Measurements from ENCODE around the gene ACAP3.

The ACAP3 gene

DNA sequence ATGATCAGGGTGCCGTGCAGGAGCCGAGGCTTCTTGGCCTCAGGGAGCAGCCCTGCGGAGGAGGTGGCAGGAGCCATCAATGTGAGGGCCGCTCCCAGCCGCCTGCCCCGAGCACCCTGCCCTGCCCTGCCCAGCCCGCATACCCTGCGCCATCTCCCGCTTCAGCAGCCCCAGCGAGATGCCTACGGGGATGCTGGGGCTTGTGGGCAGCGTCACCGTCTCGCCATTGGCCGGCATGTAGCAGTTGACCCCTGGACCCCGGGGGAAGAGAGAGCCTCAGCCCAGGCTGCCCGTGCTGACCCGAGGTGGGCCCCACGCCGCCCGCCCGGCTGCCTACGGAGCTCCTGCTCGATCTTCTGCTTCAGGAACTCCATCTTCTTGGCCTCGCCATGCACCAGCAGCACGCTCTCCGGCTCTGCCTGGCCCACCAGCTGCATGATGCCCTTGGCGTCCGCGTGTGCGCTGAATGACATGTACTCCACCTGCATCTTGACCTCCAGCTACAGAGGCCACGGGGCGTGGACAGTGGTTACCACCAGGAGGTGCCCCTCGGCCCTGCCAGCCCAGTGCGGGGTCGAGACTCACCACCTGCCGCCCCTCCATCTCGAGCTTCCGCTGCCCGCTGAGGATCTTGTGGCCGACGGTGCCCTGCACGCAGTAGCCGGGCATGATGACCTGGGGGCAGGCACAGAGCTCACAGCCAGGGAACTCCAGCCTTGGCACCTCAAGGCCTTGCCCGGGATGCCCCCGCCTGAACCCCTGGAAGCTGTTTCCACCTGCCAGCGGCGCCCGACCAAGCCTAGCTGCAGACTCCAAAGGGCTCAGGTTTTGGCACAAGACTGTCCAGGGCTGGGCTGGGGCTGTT is 5.0 kb upstream of the ACAP3 start:
- TF ChIP-seq TCF4 (CRISPR knock-in tag; IDR thresholded peaks at IDR 0.05; ENCODE audit: borderline replicate concordance): no peak
- no peak for TF ChIP-seq ARNTL (CRISPR knock-in tag; IDR thresholded peaks at IDR 0.05; ENCODE audit: borderline replicate concordance, low read depth)
- TF ChIP-seq, protein P1, sequence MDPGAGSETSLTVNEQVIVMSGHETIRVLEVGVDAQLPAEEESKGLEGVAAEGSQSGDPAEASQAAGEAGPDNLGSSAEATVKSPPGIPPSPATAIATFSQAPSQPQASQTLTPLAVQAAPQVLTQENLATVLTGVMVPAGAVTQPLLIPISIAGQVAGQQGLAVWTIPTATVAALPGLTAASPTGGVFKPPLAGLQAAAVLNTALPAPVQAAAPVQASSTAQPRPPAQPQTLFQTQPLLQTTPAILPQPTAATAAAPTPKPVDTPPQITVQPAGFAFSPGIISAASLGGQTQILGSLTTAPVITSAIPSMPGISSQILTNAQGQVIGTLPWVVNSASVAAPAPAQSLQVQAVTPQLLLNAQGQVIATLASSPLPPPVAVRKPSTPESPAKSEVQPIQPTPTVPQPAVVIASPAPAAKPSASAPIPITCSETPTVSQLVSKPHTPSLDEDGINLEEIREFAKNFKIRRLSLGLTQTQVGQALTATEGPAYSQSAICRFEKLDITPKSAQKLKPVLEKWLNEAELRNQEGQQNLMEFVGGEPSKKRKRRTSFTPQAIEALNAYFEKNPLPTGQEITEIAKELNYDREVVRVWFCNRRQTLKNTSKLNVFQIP (CRISPR knock-in tag; IDR thresholded peaks at IDR 0.05; ENCODE audit: borderline replicate concordance, low read depth): no peak
- TF ChIP-seq, protein P2, sequence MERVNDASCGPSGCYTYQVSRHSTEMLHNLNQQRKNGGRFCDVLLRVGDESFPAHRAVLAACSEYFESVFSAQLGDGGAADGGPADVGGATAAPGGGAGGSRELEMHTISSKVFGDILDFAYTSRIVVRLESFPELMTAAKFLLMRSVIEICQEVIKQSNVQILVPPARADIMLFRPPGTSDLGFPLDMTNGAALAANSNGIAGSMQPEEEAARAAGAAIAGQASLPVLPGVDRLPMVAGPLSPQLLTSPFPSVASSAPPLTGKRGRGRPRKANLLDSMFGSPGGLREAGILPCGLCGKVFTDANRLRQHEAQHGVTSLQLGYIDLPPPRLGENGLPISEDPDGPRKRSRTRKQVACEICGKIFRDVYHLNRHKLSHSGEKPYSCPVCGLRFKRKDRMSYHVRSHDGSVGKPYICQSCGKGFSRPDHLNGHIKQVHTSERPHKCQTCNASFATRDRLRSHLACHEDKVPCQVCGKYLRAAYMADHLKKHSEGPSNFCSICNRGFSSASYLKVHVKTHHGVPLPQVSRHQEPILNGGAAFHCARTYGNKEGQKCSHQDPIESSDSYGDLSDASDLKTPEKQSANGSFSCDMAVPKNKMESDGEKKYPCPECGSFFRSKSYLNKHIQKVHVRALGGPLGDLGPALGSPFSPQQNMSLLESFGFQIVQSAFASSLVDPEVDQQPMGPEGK (CRISPR knock-in tag; IDR thresholded peaks at IDR 0.05; ENCODE audit: borderline replicate concordance): no peak
- TF ChIP-seq ISL1 (CRISPR knock-in tag; IDR thresholded peaks at IDR 0.05): no peak
- TF ChIP-seq TOX (CRISPR knock-in tag; IDR thresholded peaks at IDR 0.05; ENCODE audit: borderline replicate concordance): no peak
- no peak for ATAC-seq

DNA sequence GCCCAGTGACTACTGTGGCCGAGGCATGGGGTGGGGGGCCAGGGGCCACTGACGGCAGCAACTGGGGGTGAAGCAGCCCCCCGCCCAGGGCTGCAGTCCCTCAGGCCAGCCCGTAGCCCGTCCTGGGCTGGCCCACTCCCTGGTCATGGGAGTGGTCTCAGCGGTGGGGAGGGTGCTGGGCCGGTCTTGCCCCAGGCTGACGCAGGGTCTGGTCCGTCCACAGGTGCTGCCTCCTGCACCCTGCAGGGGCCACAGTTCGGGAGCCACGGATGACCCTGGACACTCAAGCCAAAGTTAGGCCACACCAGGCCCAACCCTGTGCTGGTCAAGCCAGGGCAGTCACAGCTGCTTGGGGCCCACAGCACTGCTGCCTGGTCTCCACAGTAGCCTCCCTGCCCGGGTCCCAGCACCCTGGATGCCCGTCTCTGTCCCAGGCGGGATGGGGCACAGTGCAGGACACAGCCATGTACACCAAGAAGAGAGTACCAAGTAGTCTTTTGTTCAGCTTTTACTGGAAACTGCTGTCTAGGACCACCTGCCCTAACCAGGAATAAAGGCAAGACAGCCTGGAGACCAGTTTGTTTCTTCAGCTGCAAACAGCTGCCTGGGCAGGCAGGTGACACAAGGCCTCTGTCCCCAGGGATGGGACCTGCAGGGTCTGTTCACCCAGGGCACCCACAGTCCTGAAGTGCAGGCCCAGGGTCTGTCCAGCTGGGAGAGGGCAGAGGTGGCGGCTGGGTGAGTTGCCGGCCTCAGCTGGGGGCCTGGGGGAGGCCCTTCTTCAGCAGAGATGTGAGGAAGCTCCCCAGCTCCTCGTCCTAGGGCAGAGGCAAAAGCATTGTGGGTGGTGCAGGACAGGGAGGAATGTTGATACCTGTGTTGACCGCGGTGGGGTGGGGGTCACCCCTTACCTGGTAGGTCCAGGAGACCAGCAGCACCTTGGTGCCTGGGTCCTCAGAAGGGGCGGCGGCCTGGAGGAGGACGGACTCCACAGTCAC is 3.7 kb upstream of the ACAP3 start:
- no peak for ATAC-seq
- no peak for TF ChIP-seq ARNTL (CRISPR knock-in tag; IDR thresholded peaks at IDR 0.05; ENCODE audit: borderline replicate concordance, low read depth)
- no peak for TF ChIP-seq ISL1 (CRISPR knock-in tag; IDR thresholded peaks at IDR 0.05)
- TF ChIP-seq, protein P3, sequence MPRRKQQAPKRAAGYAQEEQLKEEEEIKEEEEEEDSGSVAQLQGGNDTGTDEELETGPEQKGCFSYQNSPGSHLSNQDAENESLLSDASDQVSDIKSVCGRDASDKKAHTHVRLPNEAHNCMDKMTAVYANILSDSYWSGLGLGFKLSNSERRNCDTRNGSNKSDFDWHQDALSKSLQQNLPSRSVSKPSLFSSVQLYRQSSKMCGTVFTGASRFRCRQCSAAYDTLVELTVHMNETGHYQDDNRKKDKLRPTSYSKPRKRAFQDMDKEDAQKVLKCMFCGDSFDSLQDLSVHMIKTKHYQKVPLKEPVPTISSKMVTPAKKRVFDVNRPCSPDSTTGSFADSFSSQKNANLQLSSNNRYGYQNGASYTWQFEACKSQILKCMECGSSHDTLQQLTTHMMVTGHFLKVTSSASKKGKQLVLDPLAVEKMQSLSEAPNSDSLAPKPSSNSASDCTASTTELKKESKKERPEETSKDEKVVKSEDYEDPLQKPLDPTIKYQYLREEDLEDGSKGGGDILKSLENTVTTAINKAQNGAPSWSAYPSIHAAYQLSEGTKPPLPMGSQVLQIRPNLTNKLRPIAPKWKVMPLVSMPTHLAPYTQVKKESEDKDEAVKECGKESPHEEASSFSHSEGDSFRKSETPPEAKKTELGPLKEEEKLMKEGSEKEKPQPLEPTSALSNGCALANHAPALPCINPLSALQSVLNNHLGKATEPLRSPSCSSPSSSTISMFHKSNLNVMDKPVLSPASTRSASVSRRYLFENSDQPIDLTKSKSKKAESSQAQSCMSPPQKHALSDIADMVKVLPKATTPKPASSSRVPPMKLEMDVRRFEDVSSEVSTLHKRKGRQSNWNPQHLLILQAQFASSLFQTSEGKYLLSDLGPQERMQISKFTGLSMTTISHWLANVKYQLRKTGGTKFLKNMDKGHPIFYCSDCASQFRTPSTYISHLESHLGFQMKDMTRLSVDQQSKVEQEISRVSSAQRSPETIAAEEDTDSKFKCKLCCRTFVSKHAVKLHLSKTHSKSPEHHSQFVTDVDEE (CRISPR knock-in tag; IDR thresholded peaks at IDR 0.05): no peak
- no peak for TF ChIP-seq ZNF8 (CRISPR knock-in tag; IDR thresholded peaks at IDR 0.05)
- no peak for TF ChIP-seq ZNF565 (CRISPR knock-in tag; conservative IDR thresholded peaks at IDR 0.05; ENCODE audit: low read depth)
- TF ChIP-seq ZNF70 (CRISPR knock-in tag; IDR thresholded peaks at IDR 0.05): no peak
- TF ChIP-seq GLIS3 (CRISPR knock-in tag; IDR thresholded peaks at IDR 0.05): no peak
- no peak for TF ChIP-seq ESRRG (CRISPR knock-in tag; IDR thresholded peaks at IDR 0.05)
- TF ChIP-seq OSR1 (CRISPR knock-in tag; IDR thresholded peaks at IDR 0.05): no peak
- TF ChIP-seq, protein P2 (CRISPR knock-in tag; IDR thresholded peaks at IDR 0.05; ENCODE audit: borderline replicate concordance): no peak

DNA sequence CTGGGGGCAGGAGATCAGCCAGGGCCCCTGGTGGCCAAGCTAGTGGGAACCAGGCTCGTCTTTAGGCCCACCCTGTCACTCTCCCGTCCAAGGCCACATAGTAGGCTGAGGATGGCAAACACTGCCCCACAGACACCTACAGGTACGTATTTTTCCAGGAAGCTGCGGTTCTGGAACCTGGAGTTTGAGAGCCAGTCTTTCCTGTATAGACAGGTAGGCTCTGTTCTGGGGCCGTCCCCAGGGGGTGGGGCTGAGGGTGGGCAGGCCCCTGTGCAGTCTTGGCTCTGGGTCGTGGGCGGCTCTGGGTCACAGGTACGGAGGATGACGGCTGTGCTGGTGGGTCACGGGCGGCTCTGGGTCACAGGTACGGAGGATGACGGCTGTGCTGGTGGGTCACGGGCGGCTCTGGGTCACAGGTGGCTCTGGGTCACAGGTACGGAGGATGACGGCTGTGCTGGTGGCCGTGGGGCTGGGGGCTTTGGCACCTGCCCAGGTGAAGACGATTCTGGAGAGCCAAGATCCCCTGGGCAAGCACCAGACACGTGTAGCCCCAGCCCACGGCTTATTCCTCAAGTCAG is 2.8 kb upstream of the ACAP3 start:
- no peak for ATAC-seq
- TF ChIP-seq RARB (CRISPR knock-in tag; IDR thresholded peaks at IDR 0.05) (no peak), ZC3H10 (CRISPR knock-in tag; IDR thresholded peaks at IDR 0.05) (no peak), SNAI2 (CRISPR knock-in tag; IDR thresholded peaks at IDR 0.05) (no peak), ZNF565 (CRISPR knock-in tag; conservative IDR thresholded peaks at IDR 0.05; ENCODE audit: low read depth) (no peak), ZNF8 (CRISPR knock-in tag; IDR thresholded peaks at IDR 0.05) (no peak), ESRRG (CRISPR knock-in tag; IDR thresholded peaks at IDR 0.05) (no peak), PPARA (CRISPR knock-in tag; IDR thresholded peaks at IDR 0.05; ENCODE audit: borderline replicate concordance) (no peak), ZFP3 (CRISPR knock-in tag; IDR thresholded peaks at IDR 0.05) (no peak), OSR1 (CRISPR knock-in tag; IDR thresholded peaks at IDR 0.05) (no peak), ARNTL (CRISPR knock-in tag; IDR thresholded peaks at IDR 0.05; ENCODE audit: borderline replicate concordance, low read depth) (no peak), ISL1 (CRISPR knock-in tag; IDR thresholded peaks at IDR 0.05) (no peak), CSDC2 (CRISPR knock-in tag; IDR thresholded peaks at IDR 0.05) (no peak), TOX (CRISPR knock-in tag; IDR thresholded peaks at IDR 0.05; ENCODE audit: borderline replicate concordance) (no peak)
- TF ChIP-seq, protein P1 (CRISPR knock-in tag; IDR thresholded peaks at IDR 0.05; ENCODE audit: borderline replicate concordance, low read depth): no peak
- TF ChIP-seq, protein P2 (CRISPR knock-in tag; IDR thresholded peaks at IDR 0.05; ENCODE audit: borderline replicate concordance): no peak
